Myocyte (in vitro differentiated cells): Measurements from ENCODE around the gene CEMIP. TPM values are rescaled to one million over a fixed set of nuclear protein-coding genes. Genes with fewer than 3 reads are reported as not detected.

Source experiments
- DNase-seq: peaks from one replicate; pipeline ENCODE4 v3.0.0-alpha.2; 2012; ENCODE audit warnings: low read depth
- total RNA-seq: library from RNA; depleted of rRNA; stranded (reverse); fragments of >200 nt; gene quantifications from 2 replicates; pipeline ENCODE4 v1.2.3, GENCODE V29; 2014

CEMIP gene
- total RNA-seq, 1 donor from 2014 or later, result 13.9 TPM

GRCh38 chr15:80841541-80841940 lies 62.4 kb downstream of the CEMIP start:
- no peak for DNase-seq

DNA sequence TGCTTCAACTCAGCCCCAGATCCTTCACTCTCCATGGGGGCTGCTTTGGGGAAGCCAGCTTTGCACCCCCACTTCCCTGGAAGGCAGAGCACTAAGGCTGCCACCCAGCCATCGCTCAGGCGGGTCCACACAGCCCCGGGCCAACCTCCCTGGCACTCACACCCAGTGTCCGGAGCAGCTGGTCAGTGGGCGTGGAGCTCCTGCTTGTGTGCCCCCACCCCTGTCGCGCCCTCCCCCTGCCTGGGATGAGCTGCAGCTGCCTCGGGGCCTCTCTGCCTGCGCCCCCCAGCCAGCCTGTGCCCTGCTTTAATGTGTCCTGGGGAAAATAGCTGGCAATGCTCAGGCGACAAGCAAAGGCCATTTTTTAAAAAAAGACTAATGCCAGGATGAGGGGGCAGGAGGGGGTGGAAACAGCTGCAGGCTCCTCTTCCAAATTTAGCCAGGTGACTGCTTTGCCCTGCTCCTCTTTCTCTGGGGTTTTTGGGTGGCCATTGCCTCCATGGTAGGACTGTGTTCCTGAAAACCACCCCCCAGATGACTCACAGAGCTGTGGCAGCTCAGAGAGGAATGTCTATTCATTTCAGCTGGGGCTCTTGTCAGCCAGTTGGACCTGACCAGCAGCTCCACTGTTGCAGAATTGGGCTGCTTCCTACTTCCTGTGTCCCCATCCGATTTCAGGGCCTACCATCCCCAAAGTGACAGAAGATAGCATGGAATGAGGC lies 65.0 kb downstream of the CEMIP start:
- peak; percentile 96 for DNase-seq

- no peak for DNase-seq
Observed at GRCh38 chr15:80846031-80846815, 67.1 kb downstream of the CEMIP start.

GRCh38 chr15:80849308-80849707 lies 70.1 kb downstream of the CEMIP start:
- DNase-seq, result peak; percentile 94

DNA sequence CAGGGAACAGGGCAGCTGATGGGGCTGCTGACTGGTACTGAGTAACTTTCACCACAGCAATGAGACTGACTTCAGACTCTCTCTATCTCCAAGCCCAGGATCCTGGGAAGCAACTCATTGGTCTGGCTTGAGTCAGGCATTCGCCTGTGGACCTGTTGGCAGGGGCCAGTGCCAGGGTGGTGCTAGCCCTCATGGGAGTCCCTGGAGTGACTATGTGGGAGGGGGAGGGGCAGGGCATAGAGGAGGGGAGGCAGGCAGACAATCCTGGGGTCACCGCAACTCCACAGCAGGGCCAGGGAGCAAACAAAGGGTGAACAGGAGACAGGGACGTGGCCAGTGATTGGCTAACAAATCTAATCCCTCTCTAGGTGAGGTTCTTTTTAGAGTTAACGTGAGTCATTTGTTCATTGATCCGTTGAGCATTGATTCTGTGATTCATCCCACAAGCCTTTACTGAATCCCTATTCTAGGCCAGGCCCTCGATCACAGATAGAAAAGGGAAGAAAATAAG lies 71.8 kb downstream of the CEMIP start:
- no peak for DNase-seq

GRCh38 chr15:80852676-80853075 lies 73.5 kb downstream of the CEMIP start:
- DNase-seq, result no peak

DNA sequence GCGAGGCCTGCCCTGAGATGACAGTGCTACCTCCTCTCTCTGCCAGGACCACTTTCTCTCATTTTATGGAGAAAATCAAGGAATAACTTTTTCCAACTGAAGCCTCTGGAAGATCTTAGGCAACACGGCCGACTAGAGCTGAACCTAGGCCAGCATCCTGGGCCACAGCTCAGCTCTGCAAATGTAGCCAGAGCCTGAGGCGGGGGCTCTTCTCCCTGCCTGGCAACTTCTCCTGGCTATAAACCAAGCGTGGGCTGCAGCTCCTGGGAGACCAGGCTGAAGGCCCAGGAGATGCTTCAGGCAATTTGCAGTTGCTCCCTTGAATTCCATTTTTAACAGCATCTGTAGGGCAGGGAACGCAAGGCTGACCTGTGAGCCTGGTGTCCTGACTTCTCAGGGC lies 74.9 kb downstream of the CEMIP start:
- DNase-seq, result no peak

DNA sequence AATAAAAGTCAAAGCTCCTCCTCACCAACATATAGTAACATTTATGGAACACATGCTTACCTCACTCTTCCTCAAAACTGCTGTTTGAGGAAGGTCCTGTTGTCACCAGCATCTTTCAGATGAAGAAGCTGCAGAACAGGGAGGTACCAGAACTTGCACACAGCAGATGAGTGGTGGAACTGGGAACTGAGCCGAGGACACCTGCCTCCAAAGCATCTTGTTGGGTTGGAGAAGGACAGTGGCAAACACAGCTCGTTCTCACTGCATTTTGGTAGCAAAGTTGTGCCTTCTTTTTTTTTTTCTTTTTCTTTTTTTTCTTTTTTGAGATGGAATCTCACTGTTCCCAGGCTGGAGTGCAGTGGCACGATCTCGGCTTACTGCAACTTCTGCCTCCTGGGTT lies 76.0 kb downstream of the CEMIP start:
- no peak for DNase-seq

DNA sequence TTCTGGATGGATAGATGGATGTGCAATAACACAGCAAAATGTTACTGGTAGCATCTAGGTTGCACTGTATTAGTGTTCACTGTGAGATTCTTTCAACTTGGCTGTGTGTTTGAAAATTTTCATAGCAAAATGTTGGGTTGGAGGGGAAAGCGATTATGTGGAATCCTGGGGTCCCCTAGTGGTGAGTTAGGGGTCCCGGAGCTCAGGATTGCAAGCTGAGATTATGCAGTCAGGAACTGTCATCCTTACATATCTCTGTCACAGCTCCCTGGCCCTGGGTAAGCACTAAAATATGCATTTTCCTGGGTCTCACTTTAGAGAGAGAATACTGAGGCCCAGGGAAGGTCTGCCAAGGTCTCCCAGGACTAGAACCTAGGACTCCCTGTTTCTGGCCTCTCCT lies 77.2 kb downstream of the CEMIP start:
- DNase-seq, result no peak

- peak; percentile 81 for DNase-seq
Observed at GRCh38 chr15:80856809-80857377, 77.7 kb downstream of the CEMIP start.

GRCh38 chr15:80861731-80862170 lies 82.6 kb downstream of the CEMIP start:
- DNase-seq, result peak; percentile 28

DNA sequence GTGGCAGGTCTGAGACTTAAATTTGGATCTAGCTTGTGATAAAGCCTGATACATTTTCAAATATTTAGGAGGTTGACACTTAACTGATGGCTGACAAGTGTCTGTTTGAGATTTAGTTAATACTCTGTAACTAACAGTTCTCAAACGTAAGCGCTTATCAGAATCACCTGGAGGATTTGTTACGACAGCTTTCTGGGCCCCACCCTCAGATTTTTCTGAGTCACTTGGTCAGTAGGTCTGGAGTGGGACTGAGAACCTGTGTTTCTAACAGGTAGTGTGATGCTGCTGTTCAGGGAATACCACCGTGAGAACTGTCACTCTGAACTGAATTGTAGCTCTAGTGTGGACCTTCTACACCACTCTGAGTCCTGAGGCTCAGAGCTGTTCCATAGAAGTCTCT lies 85.5 kb downstream of the CEMIP start:
- no peak for DNase-seq

GRCh38 chr15:80866936-80867335 lies 87.8 kb downstream of the CEMIP start:
- no peak for DNase-seq

DNA sequence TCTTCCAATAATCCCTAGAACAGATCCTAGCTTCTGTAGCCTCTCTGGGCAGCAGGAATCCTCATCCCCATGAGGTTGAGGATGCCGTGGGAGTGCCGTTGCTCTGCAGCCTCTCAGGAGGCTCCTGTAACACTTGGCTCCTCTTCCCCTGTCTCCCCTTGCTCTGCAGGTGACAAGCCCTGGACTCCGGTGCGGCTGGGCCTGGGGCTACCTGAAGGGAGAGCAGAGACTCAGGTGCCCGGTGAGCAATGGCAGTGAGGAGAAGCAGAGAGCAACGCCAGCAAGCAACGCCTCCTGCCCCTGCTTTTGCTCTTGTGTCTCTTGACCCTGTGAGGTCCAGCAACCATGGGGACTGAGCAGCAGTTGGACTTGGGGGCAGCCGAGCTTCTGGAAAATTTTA lies 91.2 kb downstream of the CEMIP start:
- DNase-seq, result no peak

- peak; percentile 95 for DNase-seq
Observed at GRCh38 chr15:80870893-80871292, 91.7 kb downstream of the CEMIP start.

GRCh38 chr15:80871858-80872257 lies 92.7 kb downstream of the CEMIP start:
- DNase-seq, result no peak

GRCh38 chr15:80873366-80873952 lies 94.3 kb downstream of the CEMIP start:
- DNase-seq, result no peak

DNA sequence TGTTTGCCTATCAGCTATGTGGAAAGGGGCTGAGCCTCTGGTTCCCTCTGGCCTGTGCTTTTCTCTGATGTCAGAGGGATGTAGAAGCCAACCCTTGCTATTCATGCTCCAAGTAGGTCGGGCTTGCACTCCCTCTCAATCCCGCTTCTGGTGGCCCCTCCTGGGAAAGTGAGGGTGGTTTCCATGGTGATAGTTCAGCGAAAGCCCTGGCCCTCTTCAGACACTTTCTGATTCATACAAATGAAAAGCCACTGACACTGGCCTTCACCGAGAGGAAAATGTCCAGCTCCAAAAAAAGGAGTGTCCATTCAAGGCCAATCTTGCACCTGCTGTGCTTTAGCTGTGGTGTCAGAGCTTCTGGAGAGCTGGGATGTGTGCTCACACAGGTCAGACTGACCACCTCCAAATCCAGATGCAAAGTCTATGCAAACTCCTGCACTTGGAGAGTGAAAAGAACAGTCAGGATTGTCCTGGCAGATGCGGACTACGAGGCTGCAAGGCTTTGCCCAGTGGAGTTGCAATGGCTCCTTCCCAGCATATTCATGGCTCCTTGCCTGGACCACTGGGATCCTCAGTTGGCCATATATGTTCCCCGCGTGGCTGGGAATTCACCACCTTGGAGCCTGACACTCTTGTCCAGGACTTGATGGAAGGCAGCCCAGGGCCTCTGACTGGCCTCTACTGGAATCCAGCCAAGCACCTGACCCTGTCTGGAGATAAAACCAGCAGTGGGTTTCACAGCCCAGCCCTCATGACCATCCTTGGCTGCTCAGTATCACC lies 96.6 kb downstream of the CEMIP start:
- peak; percentile 68 for DNase-seq

GRCh38 chr15:80876348-80876674 lies 97.1 kb downstream of the CEMIP start:
- no peak for DNase-seq

- DNase-seq, result no peak
Observed at GRCh38 chr15:80878242-80878866, 99.2 kb downstream of the CEMIP start.

- no peak for DNase-seq
Observed at GRCh38 chr15:80878867-80879250, 99.7 kb downstream of the CEMIP start.
